Activated gamma-delta T cell treated with Interleukin-2 at 50 U/mL for 16 hours (primary cell): ENCODE results near the gene SORBS1.

Experiments used
- DNase-seq: peaks from one replicate; pipeline ENCODE4 v3.0.0-alpha.2; 2020

The SORBS1 gene

DNA sequence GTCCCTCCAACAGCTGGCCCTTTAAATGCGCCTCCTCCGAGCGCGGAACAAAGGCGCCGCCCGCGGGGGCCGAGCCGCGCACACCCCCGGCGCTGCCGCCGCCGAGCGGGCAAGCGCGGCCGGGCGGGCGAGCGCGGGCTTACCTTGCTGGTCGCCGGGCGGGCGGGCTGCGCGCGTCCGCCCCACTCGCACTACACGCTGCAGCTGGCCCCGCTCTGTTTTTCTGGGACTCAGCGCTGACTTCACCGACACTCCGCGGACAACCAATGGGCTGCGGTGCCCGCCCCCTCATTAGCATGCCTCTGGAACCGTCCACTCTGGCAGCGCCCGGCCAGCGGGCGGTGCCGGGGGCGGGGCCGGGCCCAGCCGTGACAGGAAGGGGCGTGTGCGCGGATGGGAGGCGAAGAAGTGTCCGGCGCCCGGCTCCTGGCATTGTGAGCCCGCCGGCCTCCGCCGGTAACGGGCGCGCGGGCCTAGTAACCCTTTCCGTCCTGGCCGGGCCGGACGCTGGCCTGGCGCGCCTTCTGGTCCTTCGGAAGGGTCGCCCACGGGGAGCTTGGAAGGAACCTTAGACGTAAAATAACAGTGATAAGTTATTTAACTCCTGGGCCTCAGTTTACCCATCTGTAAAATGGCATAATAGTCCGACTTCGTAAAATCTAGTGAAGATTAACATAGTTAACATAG, at the start of gene SORBS1:
Gene SORBS1 (minus strand): TSS at position 195 of the 687 bp plus-strand sequence. CDS start 120,236 bp downstream, outside the sequence.
- DNase-seq, result peak; percentile 84

GRCh38 chr10:95610727-95611126, 49.6 kb upstream of the SORBS1 start:
- DNase-seq, result no peak

GRCh38 chr10:95606922-95607321, 45.8 kb upstream of the SORBS1 start:
- DNase-seq, result no peak

DNA sequence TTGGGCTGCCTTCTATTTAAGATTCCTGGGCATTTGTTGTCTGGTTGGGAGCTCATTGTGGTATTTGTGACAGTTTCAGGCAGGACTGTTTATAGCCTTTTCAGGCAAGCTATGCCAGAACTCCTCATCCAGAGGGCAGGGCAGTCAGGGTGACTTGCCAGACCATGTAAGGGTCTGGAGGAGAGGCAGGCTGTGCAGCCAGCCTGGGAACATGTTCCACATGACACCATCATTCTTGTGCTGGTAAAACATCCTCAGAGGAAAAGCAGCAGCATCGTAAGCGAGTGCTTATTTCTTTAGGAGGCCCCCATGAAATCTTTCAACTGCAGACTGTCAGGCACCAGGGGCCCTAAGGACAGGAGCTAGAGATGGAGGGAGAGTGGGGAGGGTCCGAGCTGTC, 44.0 kb upstream of the SORBS1 start:
- DNase-seq, result no peak

DNA sequence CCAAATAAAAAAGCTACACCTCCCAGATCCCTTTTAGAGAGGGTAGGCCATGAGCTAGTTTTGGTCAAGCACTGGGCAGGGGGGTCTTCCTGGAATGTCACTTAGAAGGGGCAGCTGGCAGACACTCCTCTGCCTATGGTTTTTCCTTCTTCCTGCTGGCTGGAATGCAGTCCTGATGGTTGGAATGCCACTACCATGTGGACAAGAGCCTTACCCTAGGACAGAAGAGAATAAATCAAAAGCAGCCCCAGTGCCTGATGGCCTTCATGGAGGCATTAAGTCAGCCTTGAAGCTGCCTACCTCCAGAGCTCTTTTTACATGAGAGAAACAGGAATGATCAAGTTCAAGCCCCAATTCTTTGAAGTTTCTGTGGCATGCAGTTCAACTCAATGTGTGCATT, 43.5 kb upstream of the SORBS1 start:
- DNase-seq, result no peak

DNA sequence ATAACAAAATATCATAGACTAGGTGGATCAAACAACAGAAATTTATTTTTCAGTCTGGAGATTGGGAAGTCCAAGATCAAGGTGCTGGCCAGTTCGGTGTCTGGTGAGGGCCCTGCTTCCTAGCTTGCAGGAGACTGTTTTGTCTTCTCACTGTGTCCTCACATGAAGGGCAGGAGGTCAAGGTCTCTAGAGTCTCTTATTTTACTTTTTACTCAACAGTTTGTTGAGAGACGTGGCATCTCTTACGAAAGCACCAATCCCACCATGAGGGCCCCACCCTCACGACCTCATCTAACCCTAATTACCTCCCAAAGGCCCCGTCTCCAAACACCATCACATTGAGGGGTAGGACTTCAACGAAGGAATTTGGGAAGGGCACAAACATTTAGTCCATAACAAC, 41.2 kb upstream of the SORBS1 start:
- DNase-seq, result no peak

GRCh38 chr10:95601116-95601719, 40.0 kb upstream of the SORBS1 start:
- DNase-seq, result peak; percentile 32

- no peak for DNase-seq
Observed at GRCh38 chr10:95600158-95600557, 39.0 kb upstream of the SORBS1 start.

DNA sequence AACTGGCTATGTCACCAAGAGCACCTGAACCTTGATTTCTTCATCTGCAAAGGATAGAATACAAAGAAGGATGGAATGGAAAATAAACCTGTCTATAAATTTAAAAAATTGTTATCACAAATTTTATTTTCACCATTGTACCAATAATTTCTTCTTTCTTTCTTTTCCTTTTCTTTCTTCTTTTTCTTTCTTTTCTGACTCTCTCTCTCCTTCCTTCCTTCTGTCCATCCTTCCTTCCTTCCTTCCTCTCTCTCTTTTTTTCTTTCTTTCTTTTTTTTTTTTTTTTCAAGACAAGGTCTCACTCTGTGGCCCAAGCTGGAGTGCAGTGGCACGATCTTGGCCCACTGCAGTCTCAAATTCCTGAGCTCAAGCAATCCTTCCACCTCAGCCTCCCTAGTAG, 36.6 kb upstream of the SORBS1 start:
- DNase-seq, result no peak

DNA sequence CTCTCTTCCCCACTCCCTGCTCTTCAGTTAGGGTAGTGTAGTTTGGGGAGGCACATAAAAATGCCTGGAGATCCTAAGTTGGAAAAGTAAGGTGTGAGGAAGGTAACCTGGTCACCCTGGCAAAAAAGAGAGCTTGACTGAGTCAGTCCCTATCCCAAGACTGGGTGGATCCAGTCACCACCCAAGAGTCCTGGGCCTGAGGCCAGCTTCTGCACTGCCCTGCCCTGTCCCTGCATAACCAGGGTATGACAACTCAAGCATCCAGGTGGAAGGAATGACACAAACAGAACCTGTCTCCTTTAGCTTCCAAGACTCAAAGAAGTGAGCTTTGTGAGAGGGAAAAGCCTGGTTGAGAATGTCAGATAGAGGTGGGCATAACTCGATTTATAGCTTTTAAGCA, 26.9 kb upstream of the SORBS1 start:
- DNase-seq, result no peak

DNA sequence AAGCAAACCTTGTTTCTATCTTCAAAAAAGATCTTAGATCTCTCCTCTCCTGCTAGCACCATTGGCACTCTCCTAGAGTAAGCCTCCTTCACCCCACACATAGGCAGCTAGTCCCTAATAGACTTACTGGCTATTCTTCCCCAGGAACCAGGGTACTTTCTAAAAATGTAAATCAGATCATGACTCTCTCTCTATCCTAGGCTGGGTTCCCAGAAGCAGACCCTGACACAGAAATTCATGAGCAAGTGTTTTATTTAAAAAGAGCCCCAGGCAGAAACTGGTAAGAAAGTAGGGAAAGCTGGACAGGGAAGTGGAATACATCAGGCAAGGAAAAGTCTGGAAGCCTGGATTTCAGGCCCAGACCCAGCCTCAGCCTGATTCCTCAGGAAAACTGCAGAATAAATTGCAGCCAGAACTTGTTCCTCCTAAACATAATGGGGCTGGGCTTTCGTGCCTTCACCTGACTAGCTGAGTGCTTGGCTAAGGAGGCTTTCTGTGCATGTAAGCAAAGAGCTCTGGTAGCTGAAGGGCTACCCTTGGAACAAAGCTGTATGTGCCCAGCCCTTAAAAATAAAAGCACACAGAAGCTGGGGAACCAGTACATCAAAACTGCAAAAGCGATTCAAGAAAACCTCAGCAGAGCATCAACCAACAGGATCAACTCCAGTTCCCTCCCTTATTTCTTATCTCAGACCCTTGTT, 18.8 kb upstream of the SORBS1 start:
- DNase-seq, result no peak

GRCh38 chr10:95579292-95579691, 18.1 kb upstream of the SORBS1 start:
- DNase-seq, result no peak

DNA sequence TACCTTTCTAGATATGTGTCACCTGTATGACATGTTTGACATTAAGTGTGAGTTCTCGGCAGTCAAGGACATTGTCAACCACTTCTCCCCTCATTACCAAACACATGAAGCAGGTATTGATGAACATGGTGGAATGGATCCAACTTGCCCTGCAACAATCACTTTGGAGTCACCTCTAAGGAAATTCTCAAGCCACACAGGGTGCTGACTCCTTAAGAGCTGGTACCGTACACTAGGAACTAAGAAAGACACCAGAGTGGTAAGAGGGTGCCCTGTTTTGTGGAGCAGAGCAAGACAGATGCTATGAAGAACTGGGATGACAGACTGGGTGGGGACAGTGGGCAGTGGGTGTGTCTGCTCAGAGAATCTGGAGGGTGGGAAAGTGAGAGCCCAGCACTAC, 17.4 kb upstream of the SORBS1 start:
- no peak for DNase-seq

- DNase-seq, result no peak
Observed at GRCh38 chr10:95574649-95575365, 13.6 kb upstream of the SORBS1 start.

DNA sequence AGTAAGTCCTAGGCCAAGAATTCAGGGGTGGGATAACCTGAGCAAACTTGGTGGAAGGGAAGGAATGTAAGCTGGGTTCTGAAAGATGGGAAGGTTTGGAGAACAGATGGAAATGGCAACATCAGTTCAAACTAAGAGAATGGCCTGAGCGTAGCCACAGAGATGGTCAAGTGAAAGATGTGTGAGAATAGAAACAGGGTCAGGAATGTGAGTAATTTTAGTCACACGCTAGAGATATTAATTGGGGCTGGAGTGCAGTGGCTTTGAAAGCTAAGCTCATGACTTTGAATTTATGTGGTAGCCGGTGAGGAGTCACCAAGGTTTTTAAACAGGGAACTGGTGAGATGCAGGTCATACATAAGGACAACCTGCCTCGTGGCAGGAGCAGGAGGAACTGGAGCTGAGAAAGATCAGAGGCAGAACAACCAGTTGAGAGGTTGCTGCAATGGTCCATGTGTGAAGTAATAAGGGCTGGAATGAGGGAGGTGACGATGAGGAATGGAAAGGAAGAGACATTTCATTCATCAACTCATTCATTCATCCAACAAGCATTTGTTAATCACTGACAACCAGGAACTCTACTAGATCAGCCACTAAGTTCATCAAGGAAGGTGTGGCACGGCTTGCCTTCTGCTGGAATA, 12.9 kb upstream of the SORBS1 start:
- no peak for DNase-seq

- no peak for DNase-seq
Observed at GRCh38 chr10:95573527-95573926, 12.4 kb upstream of the SORBS1 start.

DNA sequence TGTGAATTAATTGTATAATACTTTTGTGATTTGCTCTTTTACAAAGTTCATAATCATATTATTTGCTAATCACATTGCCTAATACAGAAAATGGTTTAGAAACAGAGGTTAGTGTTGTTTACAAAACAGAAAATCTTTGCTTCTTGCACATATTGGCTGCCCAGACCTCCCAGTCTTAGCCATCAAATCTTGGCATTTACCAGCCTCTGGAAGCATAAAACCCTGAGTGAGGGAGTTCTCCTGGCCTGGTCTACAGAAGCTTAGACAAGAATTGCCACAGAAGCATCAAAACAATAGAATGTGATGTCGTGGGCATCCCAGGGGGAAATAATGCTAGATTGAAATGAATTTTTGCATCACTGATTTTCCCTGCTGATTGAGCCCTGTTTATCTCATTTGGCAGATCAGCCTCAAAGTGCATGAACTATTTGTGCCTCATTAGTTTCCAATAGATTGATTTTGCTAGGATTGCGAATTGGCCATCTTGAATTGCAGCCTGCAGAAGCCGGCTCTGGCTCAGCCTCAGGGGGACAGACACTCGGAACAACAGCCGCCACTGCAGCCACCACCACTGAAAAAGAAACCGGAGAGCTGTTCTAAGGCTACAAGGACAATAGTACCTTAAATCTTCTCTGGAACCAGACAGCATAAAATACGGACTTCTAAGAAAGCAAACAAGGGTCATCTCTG, 11.1 kb upstream of the SORBS1 start:
- no peak for DNase-seq

DNA sequence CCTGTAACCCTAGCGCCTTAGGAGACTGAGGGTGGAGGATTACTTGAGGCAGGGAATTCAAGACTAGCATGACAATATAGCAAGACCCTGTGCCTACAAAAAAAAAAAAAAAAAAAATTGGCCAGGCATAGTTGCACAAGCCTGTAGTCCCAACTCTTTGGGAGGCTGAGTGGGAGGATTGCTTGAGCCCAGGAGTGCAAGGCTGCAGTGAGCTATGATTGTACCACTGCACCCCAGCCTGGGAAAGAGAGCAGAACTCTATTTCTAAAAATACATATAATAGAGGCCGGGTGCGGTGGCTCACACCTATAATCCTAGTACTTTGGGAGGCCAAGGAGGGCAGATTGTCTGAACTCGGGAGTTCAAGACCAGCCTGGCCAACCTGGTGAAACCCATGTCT, 10.2 kb upstream of the SORBS1 start:
- no peak for DNase-seq

GRCh38 chr10:95569368-95569767, 8.2 kb upstream of the SORBS1 start:
- no peak for DNase-seq

- no peak for DNase-seq
Observed at GRCh38 chr10:95567903-95568630, 6.9 kb upstream of the SORBS1 start.

DNA sequence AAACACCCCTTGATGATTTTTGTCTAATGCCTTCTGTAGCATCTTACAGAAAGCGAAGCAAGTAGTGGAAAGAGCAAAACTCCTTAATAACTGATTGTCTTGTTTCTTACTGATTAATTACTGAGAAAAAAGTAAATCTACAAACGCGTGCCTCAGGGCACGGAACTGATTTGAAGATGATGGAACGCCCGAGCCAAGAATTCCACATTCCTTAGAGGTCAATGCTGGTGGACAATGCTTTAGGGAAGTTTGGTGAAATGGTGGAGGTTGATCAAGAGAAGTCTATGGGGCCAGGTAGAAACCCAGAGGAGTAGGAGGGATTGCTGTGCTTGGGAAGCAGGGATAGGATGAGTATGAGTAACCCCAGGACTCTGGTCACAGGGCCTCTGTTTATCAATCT, 5.0 kb upstream of the SORBS1 start:
- DNase-seq, result no peak

DNA sequence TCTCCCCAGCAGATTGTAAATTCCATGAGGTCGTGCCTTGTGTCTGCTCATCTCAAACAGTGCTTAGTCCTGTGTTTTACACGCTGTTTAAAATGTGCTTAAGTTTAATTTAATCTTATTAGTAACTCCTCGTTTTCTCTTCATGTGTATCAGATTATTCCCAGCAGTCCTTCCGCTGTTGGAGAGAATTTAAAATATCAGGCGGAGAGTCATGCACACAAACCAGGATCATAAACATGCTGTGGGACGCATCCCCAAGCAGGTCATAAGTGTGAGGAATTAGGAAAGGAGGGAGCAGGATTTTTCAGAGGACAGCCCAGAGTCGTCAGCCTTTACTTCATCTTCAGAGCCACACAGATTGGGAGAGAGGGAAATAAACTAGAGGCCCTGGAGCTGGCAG, 4.2 kb upstream of the SORBS1 start:
- no peak for DNase-seq
